Measurements from ENCODE around the gene ANAPC13.

Gene ANAPC13

DNA sequence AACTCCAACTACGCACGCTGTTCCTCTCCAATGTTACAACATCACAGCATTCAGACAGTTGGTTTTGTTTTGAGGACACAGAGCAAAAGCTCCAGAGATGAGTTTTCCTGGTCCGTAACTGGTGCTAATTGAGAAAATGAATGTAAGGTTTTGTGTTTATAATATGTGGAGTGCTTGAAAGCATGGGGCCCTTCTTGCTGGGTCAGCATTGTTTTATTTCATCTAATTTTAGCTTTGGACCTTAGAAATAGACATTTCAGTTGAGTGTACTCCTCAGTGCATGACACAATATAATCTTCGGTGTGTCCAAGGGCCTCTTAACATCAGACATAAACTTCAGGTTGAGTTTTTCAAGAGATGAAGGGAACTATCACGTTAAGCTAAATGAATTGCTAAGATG is 37.1 kb downstream of the ANAPC13 start:
- TF ChIP-seq, protein P1, sequence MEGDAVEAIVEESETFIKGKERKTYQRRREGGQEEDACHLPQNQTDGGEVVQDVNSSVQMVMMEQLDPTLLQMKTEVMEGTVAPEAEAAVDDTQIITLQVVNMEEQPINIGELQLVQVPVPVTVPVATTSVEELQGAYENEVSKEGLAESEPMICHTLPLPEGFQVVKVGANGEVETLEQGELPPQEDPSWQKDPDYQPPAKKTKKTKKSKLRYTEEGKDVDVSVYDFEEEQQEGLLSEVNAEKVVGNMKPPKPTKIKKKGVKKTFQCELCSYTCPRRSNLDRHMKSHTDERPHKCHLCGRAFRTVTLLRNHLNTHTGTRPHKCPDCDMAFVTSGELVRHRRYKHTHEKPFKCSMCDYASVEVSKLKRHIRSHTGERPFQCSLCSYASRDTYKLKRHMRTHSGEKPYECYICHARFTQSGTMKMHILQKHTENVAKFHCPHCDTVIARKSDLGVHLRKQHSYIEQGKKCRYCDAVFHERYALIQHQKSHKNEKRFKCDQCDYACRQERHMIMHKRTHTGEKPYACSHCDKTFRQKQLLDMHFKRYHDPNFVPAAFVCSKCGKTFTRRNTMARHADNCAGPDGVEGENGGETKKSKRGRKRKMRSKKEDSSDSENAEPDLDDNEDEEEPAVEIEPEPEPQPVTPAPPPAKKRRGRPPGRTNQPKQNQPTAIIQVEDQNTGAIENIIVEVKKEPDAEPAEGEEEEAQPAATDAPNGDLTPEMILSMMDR (IDR thresholded peaks at IDR 0.05; ENCODE audit: control insufficient read depth, extremely low read depth, insufficient read depth), result no peak
- H3K4me3 ChIP-seq (ENCODE audit: low read depth, low read length), result no peak overlapping the region
- DNase-seq (ENCODE audit: low read depth), result no peak

DNA sequence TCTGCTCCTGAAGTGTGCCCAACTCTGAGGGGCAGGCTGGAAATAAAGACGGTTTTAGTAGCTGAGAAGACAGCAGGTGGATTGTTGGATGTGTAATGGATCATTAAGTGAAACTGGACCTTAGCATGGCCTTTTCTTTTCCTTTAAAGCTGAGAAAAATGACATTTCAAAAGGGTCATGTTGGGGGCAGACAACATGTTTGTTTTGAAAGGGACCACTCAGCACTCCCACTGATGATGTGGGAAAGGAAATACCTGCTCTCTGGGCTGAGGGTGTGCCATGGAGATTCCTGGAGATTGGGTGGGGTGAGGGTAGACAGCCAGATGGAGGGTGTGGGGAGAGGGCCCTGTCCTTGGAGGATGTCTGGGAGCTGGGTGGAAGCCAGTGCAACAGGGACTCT is 38.4 kb downstream of the ANAPC13 start:
- no peak overlapping the region for H3K4me3 ChIP-seq (ENCODE audit: low read depth, low read length)
- TF ChIP-seq, protein P1 (IDR thresholded peaks at IDR 0.05; ENCODE audit: control insufficient read depth, extremely low read depth, insufficient read depth), result no peak
- DNase-seq (ENCODE audit: low read depth), result no peak

DNA sequence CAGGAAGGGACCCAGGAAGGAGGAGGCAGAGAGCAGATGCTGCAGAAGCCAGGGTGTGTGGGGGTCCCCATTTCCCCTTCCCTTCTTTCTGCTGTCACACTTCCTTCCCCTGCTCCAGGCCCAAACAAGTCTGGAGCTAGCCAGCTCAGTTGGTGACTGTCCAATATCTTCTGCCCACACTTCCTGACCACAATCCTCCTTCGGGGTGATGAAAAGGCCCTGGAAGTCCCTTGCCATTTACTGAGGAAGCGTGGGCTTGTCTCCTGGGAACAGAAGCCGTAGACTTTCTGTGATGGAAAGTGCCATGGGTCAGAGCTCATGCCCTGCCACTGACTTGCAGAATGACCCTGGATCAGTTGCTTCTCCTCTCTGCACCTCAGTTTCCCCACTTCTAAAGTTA is 39.0 kb downstream of the ANAPC13 start:
- TF ChIP-seq, protein P1 (IDR thresholded peaks at IDR 0.05; ENCODE audit: control insufficient read depth, extremely low read depth, insufficient read depth), result no peak
- no peak overlapping the region for H3K4me3 ChIP-seq (ENCODE audit: low read depth, low read length)
- no peak for DNase-seq (ENCODE audit: low read depth)

DNA sequence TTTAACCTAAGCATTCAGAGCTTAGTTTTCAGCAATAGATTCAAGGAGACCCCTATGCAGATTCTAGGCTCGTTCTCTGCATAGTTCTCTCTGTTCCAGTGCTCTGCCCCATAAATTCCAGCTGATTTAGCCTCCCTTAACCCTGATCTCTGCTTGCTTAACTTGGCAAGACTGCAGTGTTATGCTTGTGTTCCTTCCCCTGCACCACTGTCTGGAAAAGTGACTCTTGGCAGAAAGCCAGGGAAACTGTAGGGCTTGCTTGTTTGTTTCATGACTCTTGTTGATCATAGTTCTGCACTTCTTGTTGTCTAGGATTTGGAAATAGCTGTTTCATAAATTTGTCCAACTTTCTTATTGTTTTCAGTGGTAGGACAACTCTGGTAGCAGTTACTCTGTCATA is 40.1 kb downstream of the ANAPC13 start:
- peak; percentile 71 for DNase-seq (ENCODE audit: low read depth)
- H3K4me3 ChIP-seq (ENCODE audit: low read depth, low read length), result no peak overlapping the region
- TF ChIP-seq, protein P1 (IDR thresholded peaks at IDR 0.05; ENCODE audit: control insufficient read depth, extremely low read depth, insufficient read depth), result no peak

DNA sequence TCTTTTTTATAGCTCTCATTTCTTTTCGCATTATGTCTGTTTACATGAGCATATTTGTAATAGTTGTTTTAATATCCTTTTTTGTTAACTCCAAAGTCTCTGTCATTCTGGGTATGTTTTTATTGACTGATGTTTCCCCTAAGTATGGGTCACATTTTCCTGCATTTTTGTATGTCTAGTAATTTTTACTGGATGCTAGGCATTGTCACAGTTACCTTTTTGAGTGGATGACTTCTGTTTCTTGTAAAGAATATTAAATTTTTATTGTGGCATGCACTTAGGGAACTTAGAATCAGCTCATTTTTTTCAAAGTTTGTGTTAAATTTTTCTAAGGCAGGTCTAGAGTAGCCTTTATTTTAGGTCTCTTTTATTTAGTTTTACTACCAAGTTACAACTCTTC is 40.7 kb downstream of the ANAPC13 start:
- TF ChIP-seq, protein P1 (IDR thresholded peaks at IDR 0.05; ENCODE audit: control insufficient read depth, extremely low read depth, insufficient read depth), result no peak
- H3K4me3 ChIP-seq (ENCODE audit: low read depth, low read length), result no peak overlapping the region
- DNase-seq (ENCODE audit: low read depth), result no peak

DNA sequence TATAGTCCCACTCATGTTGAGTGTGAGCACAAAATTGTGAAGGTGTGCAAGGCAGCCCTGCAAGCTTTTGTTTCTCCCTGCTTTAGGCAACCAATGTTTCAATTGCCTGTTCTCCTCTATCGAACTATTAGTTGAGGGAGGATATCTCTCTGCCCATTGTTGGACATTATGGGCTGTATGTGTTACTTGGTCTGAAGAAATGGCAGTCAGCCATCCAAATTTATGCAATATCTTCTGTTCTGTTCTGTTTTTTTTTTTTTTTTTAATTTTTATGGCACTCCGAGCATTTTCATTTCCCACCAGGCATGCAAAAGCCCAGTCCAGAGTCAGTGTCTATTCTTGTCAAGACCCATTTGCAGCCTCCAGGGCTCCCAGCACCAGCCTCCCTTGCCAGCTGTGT is 44.0 kb downstream of the ANAPC13 start:
- TF ChIP-seq, protein P1 (IDR thresholded peaks at IDR 0.05; ENCODE audit: control insufficient read depth, extremely low read depth, insufficient read depth), result no peak
- no peak overlapping the region for H3K4me3 ChIP-seq (ENCODE audit: low read depth, low read length)
- DNase-seq (ENCODE audit: low read depth), result no peak

DNA sequence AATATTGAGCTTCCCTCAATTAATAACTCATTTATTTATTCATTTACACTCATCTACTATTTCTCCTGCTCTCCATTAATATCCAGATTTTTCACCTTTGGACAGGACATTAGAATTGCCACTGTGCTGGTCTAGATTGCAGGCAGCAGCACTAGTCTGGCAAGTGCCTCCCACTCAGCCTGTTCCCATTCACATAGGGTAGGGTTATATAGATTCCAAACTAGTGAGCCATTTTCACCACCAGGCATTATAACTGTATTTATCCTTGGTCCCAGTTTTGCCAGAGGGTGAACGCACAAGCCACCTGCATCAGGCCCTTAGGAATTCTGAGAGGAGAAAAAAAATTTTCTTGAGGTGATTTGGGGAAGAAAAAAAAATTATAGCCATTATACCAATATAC is 44.5 kb downstream of the ANAPC13 start:
- no peak overlapping the region for H3K4me3 ChIP-seq (ENCODE audit: low read depth, low read length)
- TF ChIP-seq, protein P1 (IDR thresholded peaks at IDR 0.05; ENCODE audit: control insufficient read depth, extremely low read depth, insufficient read depth), result no peak
- no peak for DNase-seq (ENCODE audit: low read depth)
